GM12878 (cell line): ENCODE results near the gene LRRC26. TPM values are rescaled to one million over a fixed set of nuclear protein-coding genes. Genes with fewer than 3 reads are reported as not detected.

ENCODE experiments used
- ATF7 ChIP-seq: fragments of 450-650 bp; IDR thresholded peaks from 2 replicates; pipeline ENCODE4 v1.6.1; 2016; ENCODE audit warnings: low read depth, mild to moderate bottlenecking
- BHLHE40 ChIP-seq, 2 experiments: fragments of 450-650 bp in 1 of 2; IDR thresholded peaks; 2 replicates each; pipeline ENCODE4 v1.6.1; 2011 to 2017; ENCODE audit warnings: low read depth in 2 of 2, borderline replicate concordance in 1 of 2, improper control_type of control experiment in 1 of 2, low read length in 1 of 2, mild to moderate bottlenecking in 1 of 2
- CTCF ChIP-seq, 3 experiments: IDR thresholded peaks in 2 of 3; conservative IDR thresholded peaks in 1 of 3; 2 replicates each; pipeline ENCODE4 v1.5.1; 2011; ENCODE audit warnings: low read depth in 3 of 3, low read length in 3 of 3, mild to moderate bottlenecking in 3 of 3, control low read depth in 2 of 3, moderate library complexity in 2 of 3, inconsistent platforms in 1 of 3, mixed read lengths in 1 of 3; ENCODE audit not compliant: control insufficient read depth in 2 of 3, insufficient read depth in 1 of 3; ENCODE audit errors: extremely low read depth in 1 of 3
- PKNOX1 ChIP-seq: fragments of 450-650 bp; IDR thresholded peaks from 2 replicates; pipeline ENCODE4 v1.6.1; 2016; ENCODE audit warnings: mild to moderate bottlenecking
- RAD51 ChIP-seq: fragments of 450-650 bp; IDR thresholded peaks from 2 replicates; pipeline ENCODE4 v1.6.1; 2016; ENCODE audit warnings: moderate library complexity, mild to moderate bottlenecking, inconsistent platforms
- polyA plus RNA-seq, 11 experiments: library from polyadenylated mRNA; depleted of rRNA in 4 of 11; unstranded in 6 of 11; stranded (reverse) in 5 of 11; fragments of >200 nt; fragmentation: Nextera tagmentation in 4 of 11; fragmentation: Illumina TruSeq in 1 of 11; extraction: Ambion mirVana in 4 of 11; extraction: Trizol in 1 of 11; gene quantifications; 1 replicate in 1 of 11; 2 replicates in 10 of 11; pipeline versions ENCODE4 v1.2.1 to v1.2.3, GENCODE V29; 2011 to 2016; ENCODE audit warnings: inconsistent platforms in 2 of 11, missing spikeins in 2 of 11, low read depth in 1 of 11
- total RNA-seq, 4 experiments: library from RNA; depleted of rRNA in 3 of 4; stranded (reverse); fragments of >200 nt in 3 of 4; fragmentation: Illumina TruSeq in 1 of 4; extraction: Trizol in 1 of 4; gene quantifications; 2 replicates each; pipeline versions ENCODE4 v1.2.1 to v1.2.3, GENCODE V29; 2013 to 2021

Gene LRRC26
- total and polyA plus RNA-seq, 10 of the 15 experiments (the other 5 are each of a cell fraction or from before 2014, with no cell fraction given), result 0.29 to 0.91 (median 0.64) TPM; not detected in 5

- no peak for TF ChIP-seq BHLHE40 (IDR thresholded peaks at IDR 0.05; ENCODE audit: borderline replicate concordance in 1 of 2, low read depth in 2 of 2, low read length in 1 of 2)
- TF ChIP-seq RAD51, result no peak
- TF ChIP-seq ATF7, result no peak
- TF ChIP-seq PKNOX1, result no peak
- no peak for TF ChIP-seq CTCF (IDR thresholded peaks at IDR 0.05 in 2 of 3, conservative IDR thresholded peaks at IDR 0.05 in 1 of 3; ENCODE audit: control insufficient read depth in 2 of 3, extremely low read depth in 1 of 3, insufficient read depth in 1 of 3, low read depth in 3 of 3, low read length in 3 of 3)
These were observed 766 bp upstream of the LRRC26 start (continued) for GRCh38 chr9:137170486-137171148.
